ENCODE measurements around the gene PLD5.

- TF ChIP-seq CTCF (IDR thresholded peaks at IDR 0.05) (no peak), EP300 (IDR thresholded peaks at IDR 0.05) (no peak), POLR2A (IDR thresholded peaks at IDR 0.05) (no peak)
These were observed 22.6 kb upstream of the PLD5 start for GRCh38 chr1:242546849-242547729.
